GM19468 (cell line): Measurements from ENCODE around the gene CIITA.
"Not testable (repeated sequence)": the region's sequence is repeated elsewhere in the genome, so short reads cannot be mapped to it uniquely, and the experiment has no call there.

Source experiments
- ATAC-seq: cut with Tn5 transposase; IDR thresholded peaks from one replicate; pipeline ENCODE4 v1.9.1; 2021; ENCODE audit warnings: mild to moderate bottlenecking, moderate library complexity, moderate number of reproducible peaks; ENCODE audit not compliant: unreplicated experiment; ENCODE audit errors: extremely low read depth

The CIITA gene

GRCh38 chr16:10876799-10877341, at the start of gene CIITA:
CIITA (plus strand) TSS chr16:10877202; CDS start chr16:10877331, 129 bp downstream.
- ATAC-seq = no peak

- no peak for ATAC-seq
Observed at GRCh38 chr16:10827691-10828341, 49.2 kb upstream of the CIITA start.

- ATAC-seq = no peak
Observed at GRCh38 chr16:10828851-10829366, 48.1 kb upstream of the CIITA start.

GRCh38 chr16:10829390-10830098, 47.5 kb upstream of the CIITA start:
- ATAC-seq = not testable (repeated sequence)

GRCh38 chr16:10830240-10830639, 46.8 kb upstream of the CIITA start:
- not testable (repeated sequence) for ATAC-seq

- ATAC-seq = no peak
Observed at GRCh38 chr16:10831894-10832886, 44.8 kb upstream of the CIITA start.

GRCh38 chr16:10833271-10833670, 43.7 kb upstream of the CIITA start:
- no peak for ATAC-seq

- no peak for ATAC-seq
Observed at GRCh38 chr16:10834130-10834529, 42.9 kb upstream of the CIITA start.

- no peak for ATAC-seq
Observed at GRCh38 chr16:10834766-10835165, 42.2 kb upstream of the CIITA start.

GRCh38 chr16:10835281-10835931, 41.6 kb upstream of the CIITA start:
- no peak for ATAC-seq

GRCh38 chr16:10836174-10836853, 40.7 kb upstream of the CIITA start:
- ATAC-seq = no peak

GRCh38 chr16:10838621-10839278, 38.3 kb upstream of the CIITA start:
- no peak for ATAC-seq

- ATAC-seq = no peak
Observed at GRCh38 chr16:10839279-10839666, 37.7 kb upstream of the CIITA start.

GRCh38 chr16:10840703-10841102, 36.3 kb upstream of the CIITA start:
- no peak for ATAC-seq

GRCh38 chr16:10846213-10846998, 30.6 kb upstream of the CIITA start:
- no peak for ATAC-seq

- no peak for ATAC-seq
Observed at GRCh38 chr16:10847176-10847575, 29.8 kb upstream of the CIITA start.

GRCh38 chr16:10849736-10850477, 27.1 kb upstream of the CIITA start:
- no peak for ATAC-seq
